Epidermal melanocyte (primary cell): ENCODE results near the gene NKTR.

Experiments used
- DNase-seq: peaks from one replicate; pipeline ENCODE4 v3.0.0; 2011; ENCODE audit warnings: low spot score; ENCODE audit not compliant: insufficient read length

The NKTR gene

DNA sequence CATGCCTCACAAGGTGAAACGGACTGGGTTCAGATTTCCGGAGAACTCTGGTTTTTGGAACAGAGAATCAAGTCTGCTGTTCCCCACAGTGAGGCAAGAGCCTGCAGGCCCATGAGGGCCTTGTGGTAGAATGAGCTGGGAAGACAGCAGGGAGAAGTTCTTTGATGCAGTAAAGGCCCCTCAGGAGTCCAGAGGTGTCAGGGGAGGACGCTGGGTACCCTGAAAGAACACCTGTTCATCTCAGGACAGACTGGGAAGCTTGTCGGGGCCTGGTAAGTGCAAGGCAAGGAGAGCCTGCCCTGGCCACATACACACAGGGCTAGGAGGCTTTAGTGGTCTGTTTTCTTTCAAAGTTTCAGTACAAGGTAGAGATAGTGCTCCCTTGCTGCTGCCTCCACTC is 49.3 kb downstream of the NKTR start:
- DNase-seq = no peak

DNA sequence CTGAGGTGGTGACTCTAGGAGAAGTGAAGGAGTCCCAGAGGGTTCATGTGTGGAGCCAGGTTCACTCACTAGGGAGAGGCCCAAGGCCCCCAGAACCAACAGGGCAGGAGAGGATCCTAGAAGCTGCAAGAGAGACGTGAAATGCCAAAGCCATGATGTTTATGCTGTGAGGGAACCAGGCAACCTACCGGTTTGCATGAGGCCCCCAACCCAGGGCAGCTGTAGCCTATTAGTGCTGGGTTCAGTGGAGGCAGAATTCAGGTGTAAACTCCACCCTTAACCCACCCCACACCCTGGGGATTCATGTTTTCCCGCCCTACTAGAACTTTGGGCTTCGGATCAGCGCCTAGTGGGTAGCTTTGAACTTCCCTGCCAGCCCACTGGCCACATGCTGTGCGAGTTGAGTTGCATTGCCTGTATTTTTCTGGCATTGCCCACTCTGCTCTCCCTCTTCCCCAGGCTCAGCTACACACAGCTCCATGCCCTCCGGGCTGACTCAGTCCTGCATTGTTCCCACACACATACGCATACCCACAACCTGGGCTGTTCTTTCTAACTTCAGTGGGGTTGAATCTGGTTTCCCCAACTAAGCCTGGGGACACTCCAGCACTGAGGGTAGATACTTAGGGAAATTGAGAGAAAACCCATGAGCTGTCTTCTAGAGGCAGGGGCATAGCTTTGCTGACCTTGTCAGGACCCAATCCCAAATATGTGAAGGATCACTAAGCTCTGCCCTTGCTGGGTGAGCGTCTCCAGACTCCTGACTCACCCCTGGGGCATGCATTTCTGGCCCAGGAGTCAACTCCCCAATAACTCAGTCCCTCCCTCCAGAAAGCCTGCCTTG is 51.0 kb downstream of the NKTR start:
- DNase-seq = no peak

DNA sequence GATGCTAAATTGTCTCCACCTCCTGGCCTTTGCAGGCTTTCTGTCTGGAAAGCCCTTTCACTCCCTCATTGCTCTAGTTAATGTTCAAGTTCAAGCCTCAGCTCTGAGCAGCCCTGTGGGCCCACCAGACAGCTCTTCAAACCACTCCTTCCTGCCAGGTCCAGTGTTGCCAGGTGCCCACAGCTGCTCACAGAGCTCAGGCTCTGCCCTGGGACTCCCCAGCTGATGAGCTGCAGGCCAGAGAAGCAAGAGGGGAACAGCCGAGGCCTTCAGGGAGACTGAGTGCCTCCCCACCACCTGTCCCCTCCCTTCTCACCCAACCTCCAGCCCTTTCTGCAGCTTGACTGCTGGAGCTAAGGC is 51.7 kb downstream of the NKTR start:
- DNase-seq = no peak

DNA sequence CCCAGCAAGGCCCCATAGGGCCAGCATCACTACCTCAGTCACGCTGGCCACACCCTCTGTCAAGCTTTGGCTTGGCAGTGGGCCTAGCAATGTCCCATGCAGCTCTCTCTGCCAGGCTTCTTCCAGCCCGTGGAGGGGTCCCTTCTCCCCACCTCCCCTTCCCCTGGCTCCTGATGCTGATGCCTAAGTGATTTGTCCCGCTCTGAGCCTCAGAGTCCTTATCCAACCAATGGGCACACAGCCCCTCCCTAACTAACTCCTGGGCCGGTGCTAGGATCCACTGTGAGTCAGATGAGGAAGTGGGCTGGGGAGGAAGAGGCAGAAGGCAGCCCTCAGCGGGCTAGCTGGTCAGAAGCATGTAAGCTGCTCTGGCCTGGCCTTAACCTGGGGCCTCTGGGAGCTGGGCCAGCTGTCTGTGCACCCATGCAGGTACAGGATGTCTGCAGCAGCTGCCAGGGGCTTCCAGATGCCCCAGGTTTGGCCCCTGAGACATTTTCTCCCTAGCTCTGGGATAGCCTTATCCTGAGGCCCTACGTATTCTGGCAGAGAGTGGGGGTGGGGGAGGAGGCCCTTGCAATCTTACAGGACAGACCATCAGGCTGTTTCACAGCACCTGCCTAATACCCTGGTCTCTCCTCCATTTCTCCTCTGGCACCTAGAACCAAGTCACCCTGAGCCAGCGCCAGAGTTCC is 52.3 kb downstream of the NKTR start:
- DNase-seq = no peak

DNA sequence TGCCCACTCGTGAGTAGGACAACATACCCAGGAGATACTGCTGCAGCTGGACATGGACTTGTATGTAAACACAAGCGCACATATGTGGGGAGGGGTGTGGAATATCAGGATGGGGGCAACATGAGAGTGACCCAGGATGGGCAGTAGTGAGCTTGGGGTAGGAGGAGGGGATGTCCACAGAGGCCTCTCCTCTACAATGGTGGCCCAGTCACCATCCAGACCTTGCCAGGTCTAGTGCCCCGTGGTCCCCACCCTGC is 52.7 kb downstream of the NKTR start:
- DNase-seq = no peak

DNA sequence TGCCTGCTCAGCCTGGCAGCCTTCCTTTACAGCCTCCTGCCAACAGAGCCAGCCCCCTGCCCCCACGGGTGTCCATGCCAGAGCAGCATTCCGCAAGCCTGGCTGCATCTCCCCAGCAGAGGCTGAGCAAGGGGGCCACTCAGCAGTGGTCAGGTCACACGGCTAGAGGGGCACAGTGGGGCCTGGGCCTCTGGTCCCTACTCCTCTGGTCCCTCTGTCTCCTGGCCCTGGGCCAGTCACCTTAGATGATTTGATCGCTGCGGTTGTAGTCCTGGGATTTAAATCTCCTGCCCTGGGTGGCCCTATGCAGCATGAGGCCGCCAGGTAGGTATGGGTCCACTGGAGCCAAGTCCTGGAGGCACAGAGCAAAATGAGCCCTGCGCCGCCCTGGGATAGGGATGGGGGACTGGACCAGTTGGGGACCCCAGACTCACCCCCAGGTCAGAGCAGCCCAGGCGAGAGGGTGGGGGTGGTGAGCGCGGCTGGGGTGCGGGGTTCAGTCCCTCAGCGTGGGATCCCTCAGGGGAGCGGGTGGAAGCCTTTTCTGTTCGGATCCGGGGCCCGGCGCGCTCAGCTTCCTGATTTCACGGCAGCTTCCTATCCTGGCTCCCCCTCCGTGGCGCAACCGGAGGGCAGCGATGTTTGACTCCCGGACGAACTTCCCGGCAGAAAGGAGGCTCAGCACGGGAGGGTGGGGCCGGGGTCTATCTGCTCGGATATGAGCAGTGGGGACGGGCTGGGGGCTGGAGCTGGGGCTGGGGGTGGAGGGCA is 53.3 kb downstream of the NKTR start, which contains the start of gene ZBTB47:
TSS of gene ZBTB47 (plus strand) at position 138 of the 771 bp plus-strand sequence. CDS start 4,659 bp downstream, outside the sequence.
- DNase-seq = no peak

DNA sequence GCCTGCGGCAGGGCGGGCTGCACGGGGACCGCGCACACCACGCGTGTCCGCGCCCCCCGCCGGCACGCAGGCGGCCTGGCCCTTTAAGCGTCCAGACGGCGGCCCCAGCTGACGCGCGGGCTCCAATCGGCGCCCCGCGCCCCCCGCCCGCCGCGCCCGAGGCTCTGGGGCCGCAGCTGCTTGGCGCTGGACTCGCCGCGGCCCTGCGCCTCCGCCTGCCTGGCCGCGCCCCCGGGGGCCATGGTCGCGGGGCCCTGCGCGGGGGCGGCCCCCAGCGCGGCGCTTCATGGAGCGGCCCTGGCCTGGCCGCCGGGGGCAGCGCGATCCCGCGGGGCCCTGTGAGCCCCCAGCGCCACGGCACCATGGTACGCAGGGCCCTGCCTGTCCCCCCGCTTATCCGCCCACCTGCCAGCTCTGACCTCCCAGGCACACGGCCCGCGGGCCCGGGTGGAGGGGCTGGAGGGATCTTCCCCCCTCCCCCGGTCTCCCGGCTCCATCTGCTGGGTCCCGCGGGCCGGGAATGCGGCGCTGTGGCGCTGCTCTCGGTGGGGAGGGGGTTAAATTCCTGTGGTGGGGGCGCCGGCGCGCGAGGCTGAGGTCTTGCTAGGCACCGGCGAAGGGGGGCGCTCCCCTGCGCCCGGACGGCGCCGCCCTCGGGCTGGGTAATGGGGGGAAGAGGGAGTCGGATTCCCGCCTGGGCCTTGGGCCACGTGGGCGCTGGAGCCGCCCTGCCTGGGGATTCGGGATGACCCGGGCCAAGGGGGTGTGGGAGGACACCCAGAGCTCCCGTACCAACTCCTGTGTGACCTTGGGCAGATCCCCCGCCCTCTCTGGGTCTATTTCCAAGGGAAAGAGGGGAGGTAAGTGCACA is 54.1 kb downstream of the NKTR start:
- peak; percentile 69 for DNase-seq

DNA sequence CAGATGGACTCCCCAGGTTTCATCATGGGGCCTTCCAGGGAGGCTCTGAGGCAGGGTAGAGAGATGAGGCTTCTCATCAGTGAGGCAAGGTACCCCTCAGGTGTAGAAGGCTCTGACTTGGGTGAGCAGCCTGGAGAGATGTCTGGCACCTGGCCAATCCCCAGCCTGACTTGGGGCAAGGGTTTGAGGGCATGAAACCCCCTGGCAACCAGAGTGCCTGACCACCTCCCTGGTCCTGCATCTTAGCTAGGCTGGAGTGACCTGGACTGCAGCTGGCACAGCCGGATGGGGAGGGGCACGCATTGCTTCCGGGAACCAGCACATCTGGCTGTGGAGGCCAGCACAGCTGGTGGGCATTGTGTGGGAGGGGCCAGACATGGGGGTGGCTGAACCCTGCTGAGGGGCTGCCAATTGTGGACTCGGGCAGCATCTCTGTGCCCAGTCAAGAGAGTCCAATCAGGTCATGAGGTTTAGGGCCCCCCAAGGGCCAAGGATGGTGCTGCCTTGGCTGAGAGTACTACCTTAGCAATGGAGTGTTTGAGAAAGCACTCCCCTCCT is 54.9 kb downstream of the NKTR start:
- DNase-seq = no peak

DNA sequence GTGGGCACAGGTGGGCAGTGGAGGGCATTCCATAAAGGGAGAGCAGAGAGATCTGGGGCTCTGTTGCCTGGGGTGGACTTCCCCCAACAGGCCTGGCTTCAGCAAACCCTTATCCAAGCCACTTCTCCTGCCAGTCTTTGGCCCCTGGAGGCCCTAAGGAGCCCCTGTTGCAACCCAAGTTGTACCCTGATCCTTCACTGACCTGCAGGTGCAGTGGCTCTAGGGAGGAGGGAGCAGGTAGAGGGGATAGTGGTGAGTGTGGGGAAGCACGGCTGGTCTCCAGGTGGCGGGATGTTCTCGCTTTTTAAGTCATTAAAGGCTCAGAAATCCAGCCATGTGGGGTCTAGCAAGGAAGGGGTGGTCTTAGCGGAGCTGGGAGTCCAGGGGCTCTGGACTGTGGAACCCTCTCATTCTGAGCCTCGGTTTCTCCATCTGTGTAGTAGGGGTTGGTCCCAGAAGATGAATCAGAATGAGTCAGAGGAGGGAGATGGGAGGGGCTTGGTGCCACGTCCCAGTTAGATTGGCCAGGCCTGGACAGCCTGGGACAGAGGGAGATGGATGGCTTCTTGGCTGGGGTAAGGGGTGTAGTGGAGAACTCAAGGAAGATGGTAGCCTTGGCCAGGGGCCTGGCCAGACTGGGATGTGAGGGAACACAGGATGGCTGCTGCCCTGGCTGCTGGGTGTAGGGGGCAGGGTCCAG is 55.6 kb downstream of the NKTR start:
- DNase-seq = no peak

DNA sequence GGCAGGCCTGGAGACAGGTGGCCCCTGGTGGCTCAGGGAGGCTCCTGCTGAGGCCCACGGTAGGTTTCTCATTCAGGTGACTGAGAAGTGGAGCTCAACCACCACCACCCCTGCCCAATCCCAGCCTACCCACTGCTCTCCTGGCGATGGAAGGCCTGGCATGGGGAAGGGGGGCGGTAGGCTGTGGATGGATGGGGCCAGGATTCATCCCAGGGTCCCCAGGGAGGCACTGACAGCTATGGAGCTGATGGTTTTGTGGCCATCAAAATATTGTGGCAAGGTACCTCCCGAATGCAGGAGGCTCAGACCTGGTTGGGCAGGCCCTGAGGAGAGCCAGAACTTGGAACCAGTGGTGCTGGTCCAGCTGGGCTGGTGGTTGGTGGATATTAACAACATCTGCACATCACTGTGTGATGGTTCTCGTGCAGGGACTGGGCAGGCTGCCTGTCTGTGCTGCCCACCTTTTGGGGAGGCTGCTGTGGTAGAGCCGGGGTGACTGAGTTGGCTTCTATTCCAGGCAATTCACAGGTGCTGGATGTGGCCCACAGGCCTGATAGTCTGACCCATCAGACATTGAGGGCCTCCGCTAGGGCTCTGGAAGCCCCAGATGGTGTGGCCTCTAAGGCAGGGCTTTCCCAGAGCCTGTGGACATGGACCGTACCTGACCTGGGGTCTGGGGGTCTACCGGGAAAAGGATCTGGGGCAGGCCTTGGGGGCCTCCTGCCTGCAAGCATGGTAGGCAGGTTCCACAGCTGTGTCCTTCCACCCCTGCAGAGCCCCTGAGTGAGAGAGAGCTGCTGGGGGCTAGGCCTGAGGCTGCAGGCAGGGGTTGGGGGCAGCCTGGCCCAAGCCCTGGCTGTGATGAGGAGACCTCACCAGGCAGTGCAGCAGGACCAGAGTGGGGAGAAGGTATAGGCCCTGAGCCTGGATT is 56.5 kb downstream of the NKTR start:
- DNase-seq = no peak

DNA sequence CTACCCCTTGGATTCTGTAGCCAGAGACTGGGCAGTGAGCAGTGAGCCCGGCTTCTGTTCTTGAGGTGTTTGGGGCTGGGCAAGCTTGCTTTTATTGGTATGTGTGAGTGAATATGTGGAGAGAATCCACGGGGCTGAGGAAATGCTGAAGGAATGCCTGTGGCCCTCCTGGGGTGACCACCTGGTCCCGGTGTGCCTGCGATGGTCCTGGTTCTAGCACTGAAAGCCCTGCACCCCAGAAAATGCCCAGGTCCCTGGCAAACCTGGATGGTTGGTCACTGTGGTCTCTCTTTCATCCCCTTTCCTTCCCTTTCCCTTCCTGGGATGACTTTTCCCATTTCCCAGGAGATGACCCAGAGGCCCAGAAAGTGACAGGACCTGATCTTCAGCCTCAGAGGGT is 57.2 kb downstream of the NKTR start:
- no peak for DNase-seq

DNA sequence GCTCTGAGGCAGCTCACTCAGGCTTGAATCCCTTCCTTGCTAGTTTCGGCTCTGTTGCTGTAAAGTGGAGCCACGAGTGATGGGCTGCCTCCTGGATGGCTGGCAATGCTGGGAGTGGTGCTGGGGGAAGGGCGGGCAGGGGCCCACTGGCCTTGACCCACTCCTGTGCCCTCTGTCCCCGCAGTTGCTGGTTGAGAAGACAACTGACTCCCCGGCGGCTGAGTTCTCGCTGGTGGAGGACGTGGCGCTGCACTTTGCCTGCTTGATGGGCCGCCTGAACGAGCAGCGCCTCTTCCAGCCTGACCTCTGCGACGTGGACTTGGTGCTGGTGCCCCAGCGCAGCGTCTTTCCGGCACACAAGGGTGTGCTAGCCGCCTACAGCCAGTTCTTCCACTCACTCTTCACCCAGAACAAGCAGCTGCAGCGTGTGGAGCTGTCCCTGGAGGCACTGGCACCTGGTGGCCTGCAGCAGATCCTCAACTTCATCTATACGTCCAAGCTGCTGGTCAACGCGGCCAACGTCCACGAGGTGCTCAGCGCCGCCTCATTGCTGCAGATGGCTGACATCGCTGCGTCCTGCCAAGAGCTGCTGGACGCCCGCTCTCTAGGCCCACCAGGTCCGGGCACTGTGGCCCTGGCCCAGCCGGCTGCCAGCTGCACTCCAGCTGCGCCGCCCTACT is 57.7 kb downstream of the NKTR start:
- no peak for DNase-seq

DNA sequence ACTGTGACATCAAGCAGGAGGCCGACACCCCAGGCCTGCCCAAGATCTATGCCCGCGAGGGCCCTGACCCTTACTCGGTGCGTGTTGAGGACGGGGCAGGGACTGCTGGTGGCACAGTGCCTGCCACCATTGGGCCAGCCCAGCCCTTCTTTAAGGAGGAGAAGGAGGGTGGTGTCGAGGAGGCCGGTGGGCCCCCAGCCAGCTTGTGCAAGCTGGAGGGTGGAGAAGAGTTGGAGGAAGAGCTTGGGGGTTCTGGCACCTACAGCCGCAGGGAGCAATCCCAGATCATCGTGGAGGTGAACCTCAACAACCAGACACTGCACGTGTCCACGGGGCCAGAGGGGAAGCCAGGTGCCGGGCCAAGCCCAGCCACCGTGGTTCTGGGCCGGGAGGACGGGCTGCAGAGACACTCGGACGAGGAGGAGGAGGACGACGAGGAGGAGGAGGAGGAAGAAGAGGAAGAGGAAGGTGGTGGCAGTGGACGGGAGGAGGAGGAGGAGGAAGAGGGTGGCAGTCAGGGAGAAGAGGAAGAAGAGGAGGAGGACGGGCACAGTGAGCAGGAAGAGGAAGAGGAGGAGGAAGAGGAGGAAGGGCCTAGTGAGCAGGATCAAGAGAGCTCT is 58.4 kb downstream of the NKTR start:
- DNase-seq = no peak

DNA sequence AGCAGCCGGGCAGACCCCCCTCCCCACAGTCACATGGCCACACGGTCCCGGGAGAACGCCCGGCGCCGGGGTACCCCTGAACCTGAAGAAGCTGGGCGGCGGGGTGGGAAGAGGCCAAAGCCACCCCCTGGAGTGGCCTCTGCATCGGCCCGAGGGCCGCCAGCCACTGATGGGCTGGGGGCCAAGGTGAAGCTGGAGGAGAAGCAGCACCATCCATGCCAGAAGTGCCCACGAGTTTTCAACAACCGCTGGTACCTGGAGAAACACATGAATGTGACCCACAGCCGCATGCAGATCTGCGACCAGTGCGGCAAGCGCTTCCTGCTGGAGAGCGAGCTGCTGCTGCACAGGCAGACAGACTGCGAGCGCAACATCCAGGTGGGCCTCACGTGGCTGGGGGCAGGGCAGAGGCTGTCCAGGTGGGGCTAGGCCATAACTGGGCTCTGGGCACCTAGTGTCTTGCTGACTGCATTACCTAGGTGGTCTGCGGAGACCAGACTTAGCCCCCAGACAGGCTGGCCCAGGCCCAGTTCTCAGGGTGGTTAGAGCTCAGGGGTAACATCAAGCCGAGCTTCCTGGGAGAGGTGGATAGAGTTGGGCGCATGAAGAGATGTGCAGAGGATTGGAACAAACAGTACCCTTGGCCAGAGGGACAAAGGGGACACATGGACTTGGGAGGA is 59.1 kb downstream of the NKTR start:
- no peak for DNase-seq

DNA sequence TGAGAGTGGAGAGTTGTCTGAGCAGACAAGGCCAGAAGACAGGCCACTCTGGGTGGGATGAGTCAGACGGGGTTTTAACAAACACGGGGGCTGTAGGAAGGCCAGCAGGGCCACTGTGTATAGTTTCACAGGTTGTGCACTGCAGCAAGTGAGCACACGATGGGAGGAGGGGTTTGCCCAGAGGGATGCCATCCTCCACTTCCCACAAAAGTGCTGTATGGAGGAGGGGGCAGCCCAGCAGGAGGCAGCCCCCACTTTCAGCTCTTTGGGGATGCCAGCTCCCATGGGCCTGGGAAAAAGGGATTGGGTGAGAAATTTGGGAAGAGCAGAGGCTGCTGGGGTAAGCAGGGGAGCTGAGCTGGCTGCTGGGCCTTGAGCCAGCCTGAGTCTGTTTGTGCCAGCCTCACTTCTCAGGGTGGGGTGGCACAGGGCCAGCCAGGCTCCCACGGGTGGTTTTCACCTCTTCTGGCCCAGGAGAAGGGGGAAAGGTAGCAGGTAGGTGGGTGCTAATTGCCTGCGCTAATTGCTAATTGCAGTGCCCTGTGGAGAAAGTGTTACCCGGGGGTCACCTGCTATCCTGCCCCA is 59.7 kb downstream of the NKTR start:
- no peak for DNase-seq

DNA sequence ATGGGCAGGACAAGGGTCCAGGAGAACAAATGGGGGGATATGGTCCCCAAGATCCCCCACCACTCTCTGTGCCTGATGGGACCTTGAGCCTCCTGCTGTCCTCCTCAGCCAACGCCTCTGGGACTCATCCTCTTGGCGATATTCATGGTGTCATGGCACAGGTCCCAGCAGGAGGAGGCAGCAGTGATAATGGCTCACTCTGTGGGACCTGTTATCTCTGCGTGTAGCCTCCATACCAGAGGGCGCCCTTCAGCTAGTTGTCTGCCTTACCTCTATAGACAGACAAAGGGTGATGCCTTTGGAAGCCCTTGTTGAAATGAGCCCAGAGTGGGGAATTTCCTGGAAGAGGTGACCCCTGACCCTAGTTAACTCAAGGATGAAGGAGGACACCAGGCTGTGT is 60.4 kb downstream of the NKTR start:
- DNase-seq = no peak

DNA sequence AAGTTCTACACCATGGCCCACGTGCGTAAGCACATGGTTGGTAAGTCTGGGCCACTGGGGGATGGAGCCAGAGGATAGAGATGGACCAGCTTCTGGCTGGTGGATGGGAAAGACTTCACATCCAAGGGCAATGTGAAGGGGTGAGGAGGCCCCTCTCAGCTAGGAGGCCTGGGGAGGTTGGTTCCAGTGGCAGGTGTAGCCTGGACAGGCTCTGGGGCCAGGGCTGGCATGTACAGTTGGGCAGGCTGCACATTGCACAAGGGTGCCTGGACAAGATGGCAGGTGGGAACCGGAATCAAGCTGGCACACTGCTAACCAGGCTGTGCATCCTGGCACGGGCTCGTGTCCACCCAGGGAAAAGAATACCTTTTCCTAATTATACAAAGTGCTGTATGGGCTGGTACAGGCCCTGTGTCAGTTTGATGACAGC is 61.1 kb downstream of the NKTR start:
- no peak for DNase-seq
